Activated CD8-positive, alpha-beta memory T cell treated with anti-CD3 and anti-CD28 coated beads, Interleukin-2, amount 50 U/mL, for 4 hours (primary cell): Measurements from ENCODE around the gene POU2AF3.

Experiments used
- DNase-seq: peaks from one replicate; pipeline ENCODE4 v3.0.0-alpha.2; 2020

Gene POU2AF3

DNA sequence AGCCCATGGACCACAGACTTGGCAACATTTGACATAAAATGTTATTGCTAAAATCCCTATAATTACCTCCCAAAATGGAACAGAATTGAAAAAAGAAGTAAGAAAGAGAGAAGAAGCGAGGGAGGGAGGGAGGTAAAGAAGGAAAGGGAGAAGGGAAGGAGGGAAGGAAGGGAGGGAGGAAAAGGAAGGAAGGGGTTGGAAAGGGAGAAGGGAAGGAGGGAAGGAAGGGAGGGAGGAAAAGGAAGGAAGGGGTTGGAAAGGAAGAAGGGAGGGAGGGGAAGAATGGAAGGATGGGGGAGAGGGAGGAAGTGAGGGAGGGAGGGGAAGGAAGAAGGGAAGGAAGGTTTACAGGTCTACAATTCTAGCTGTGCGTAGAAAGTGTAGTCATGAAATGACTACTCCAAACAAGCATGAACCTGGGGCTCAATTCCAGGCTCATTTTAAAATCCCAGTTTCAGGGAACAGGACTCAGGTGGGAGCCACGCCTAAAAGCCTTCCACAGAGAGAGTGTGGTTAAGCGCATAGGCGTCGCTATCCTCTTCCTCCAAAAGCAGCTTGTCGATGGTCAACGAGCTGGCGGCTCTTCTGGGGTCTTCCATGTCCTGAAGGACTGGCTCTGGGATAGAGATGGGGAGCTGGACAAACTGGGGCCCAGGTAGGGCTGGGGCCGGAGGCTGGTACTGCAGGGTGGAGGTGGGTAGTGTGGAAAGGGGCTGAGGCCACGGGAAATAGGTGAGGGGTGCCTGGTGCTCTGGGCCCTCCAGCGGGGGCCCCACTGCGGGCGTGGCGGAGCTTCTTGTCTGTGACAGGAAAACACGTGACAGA is 55.6 kb downstream of the POU2AF3 start:
- DNase-seq: no peak

DNA sequence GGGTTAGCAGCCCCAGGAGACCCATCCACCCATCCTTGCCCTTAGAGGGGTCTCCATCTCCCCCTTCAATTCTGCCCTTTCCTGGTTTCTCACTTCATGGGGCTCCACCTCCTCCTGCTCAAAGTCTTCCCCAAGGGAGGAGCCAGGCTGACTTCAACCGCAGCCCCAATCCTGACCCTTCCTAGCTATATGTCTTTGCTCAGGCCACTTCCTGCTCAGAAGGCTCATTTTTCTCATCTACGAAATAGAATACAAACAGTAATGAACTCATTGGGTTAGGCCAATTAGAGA is 56.2 kb downstream of the POU2AF3 start:
- no peak for DNase-seq

DNA sequence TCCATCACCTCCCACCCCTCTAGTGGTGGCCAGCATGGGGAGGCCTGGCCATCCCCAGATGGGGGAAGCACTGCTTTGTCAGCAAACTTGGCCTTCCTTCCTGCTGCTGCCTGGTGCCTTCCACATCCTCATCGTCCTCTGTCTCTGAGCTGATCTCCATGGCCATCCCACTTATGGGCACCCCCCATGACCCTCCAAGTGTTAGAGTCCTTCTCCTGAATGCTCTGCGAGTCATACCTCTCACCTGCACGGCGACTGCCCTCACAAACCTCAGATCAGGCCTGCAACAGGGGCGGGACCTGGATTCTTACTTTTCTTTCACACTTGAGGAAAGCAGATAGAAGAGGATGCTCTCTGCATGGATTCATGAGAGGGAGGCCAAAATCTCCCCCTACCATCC is 56.8 kb downstream of the POU2AF3 start:
- no peak for DNase-seq

DNA sequence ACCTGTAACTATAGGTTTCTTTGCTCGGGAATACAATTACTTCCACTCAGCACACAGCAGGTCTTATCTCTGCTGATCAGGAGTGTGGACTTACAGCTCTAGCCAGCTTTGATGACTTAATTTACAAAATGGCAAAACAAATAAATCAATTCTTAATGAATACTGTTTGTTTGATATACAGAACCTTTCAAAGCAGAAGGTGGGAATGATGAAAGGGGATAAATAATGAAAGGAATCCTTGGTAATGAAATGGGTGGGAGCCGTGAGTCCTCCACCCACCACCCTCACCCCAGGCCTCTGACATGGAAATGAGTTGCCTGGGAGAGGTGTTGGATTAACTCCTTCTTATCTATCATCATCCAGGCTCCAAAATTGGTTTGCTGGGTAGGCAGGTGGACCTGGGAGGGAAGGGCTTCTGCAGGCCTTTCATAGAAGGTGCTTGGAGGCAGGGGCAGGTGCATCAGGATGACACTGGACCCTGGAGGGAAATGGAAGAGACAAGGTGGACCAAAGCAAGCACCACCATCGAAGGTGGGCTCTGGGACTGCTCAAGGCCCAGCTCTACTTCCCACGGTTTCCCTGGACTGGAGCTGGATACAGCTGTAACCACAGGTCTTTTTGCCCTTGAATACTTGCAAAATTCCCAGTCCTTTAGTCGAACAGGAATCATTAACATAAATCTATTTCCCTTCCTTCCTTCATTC is 57.8 kb downstream of the POU2AF3 start:
- DNase-seq: no peak

DNA sequence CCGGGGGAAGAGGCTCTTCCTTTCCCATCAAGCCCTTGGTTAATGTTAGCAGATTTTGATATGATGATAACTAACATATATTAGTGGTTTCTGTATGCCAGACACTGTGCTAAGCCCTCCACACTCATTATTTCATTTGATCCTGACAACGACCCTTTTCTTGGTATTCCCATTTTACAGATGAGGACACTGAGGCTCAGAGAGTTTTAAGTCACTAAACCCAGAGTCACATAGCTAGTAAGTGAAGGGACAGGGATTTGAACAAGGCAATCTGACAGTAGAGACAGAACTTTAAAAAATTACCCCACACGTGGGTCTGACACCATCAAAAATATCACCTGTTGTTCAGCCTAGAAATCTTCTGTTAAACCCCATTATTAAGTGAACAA is 58.3 kb downstream of the POU2AF3 start:
- DNase-seq: no peak

DNA sequence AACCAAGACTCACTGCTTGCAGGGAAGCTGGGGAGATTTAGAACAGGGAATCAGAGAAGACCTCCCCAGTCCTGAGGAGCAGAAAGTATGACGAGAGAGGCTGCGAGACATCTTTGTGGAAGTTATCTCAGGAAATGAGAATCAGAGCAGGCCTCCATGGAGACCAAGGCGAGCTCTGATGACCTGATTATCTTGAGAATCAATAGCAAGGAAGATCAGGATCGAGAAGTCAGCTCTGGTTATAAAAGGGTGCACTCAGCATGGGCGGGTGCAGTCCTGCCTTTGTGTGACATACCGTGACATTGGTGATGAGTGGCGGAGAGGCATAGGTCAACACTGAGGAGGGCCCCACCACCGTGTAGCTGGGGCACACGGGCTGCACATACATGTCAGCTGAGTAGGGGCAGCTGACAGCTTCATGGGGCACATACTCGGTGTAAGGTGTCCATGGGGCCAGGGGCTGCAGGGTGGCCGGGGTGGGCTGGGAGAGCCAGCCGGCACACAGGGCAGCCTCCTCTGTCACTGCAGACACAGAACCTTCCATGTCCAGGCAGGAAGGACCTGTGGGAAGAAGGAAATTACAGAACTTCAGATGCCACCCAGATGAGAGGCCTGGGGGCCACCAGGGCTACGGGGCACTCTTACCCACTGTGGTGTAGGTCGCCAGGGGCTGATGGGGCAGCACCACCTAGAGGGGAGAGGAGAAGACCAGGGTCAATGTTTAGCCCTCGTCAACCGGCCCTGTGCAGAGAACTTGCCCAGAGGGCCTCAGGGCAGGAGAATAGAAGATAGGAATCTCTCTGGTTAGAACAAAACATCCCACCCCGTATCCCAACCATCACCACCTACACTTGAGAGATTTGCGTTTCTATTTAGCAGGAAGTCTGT is 59.0 kb downstream of the POU2AF3 start:
- no peak for DNase-seq
